GM12878 (cell line): ENCODE measurements around the gene GRIK5. TPM values are rescaled to one million over a fixed set of nuclear protein-coding genes. Genes with fewer than 3 reads are reported as not detected.

ENCODE experiments used
- ATAC-seq: fragments of 200-7000 bp; cut with Tn5 transposase; 3 replicates; pipeline ENCODE4 v1.9.1; 2020; ENCODE audit warnings: mild to moderate bottlenecking, moderate library complexity
- BruUV-seq: library from RNA; stranded (reverse); fragments of 400-500 nt; replicated peaks from 2 replicates; lab custom pipeline; 2021; lab: Mats Ljungman, UMichigan
- CTCF ChIA-PET: fragments of 300-600 bp; sonication (Branson Sonifier 250); formaldehyde crosslinking; extraction: SDS; loops from one replicate; lab custom pipeline; 2021; ENCODE audit warnings: inconsistent platforms; lab: Yijun Ruan, JAX
- POLR2A ChIA-PET: fragments of 350-600 bp; formaldehyde crosslinking; extraction: SDS; loops from one replicate; lab custom pipeline; 2021; ENCODE audit warnings: inconsistent platforms; lab: Charles Lee
- RAD21 ChIA-PET: fragments of 300-600 bp; sonication (Branson Sonifier 250); formaldehyde crosslinking; loops from one replicate; lab custom pipeline; 2023; ENCODE audit warnings: antibody characterized with exemption; ENCODE audit not compliant: unreplicated experiment; lab: Charles Lee
- SMC1A ChIA-PET: fragments of 300-600 bp; sonication (Branson Sonifier 250); formaldehyde crosslinking; loops from one replicate; lab custom pipeline; 2023; ENCODE audit not compliant: unreplicated experiment, uncharacterized antibody; lab: Charles Lee
- DNase-seq: peaks from one replicate; pipeline ENCODE4 v3.0.0-alpha.2; 2011; ENCODE audit warnings: low read depth, low spot score
- FAIRE-seq: peaks from 3 replicates; lab custom pipeline; 2011; peaks lifted over from hg19 to GRCh38; lab: Jason Lieb, UNC
- H2AFZ ChIP-seq: 2 replicates; pipeline ENCODE4 v1.6.0; 2011; ENCODE audit warnings: low read depth, low read length, control low read depth; ENCODE audit not compliant: control insufficient read depth
- H3K27ac ChIP-seq: 2 replicates; pipeline ENCODE4 v1.5.1; 2011; ENCODE audit warnings: control low read depth; ENCODE audit not compliant: control insufficient read depth, insufficient read depth
- H3K27me3 ChIP-seq, 2 experiments: replicated peaks in 1 of 2; 2 replicates each; pipeline versions ENCODE4 v1.6.0 to v1.6.1; 2011; ENCODE audit warnings: low read length in 1 of 2; ENCODE audit not compliant: control insufficient read depth in 2 of 2, insufficient read depth in 2 of 2
- H3K36me3 ChIP-seq, 2 experiments: 2 replicates each; pipeline ENCODE4 v1.5.1; 2011; ENCODE audit warnings: low read length in 1 of 2; ENCODE audit not compliant: control insufficient read depth in 2 of 2, insufficient read depth in 2 of 2
- H3K4me1 ChIP-seq: 2 replicates; pipeline ENCODE4 v1.6.1; 2011; ENCODE audit warnings: mild to moderate bottlenecking, low read length, moderate library complexity, mixed read lengths; ENCODE audit not compliant: control insufficient read depth, insufficient read depth
- H3K4me2 ChIP-seq: 2 replicates; pipeline ENCODE4 v1.6.0; 2011; ENCODE audit warnings: control low read depth; ENCODE audit not compliant: control insufficient read depth, insufficient read depth
- H3K4me3 ChIP-seq: fragments of 200-600 bp; sonication (generic); 2 replicates; pipeline ENCODE4 v1.5.1; 2016
- H3K79me2 ChIP-seq: 2 replicates; pipeline ENCODE4 v1.6.0; 2011; ENCODE audit warnings: low read length; ENCODE audit not compliant: control insufficient read depth, insufficient read depth
- H3K9ac ChIP-seq: 2 replicates; pipeline ENCODE4 v1.8.0; 2011; ENCODE audit warnings: low read length, control low read depth, mixed read lengths; ENCODE audit not compliant: control insufficient read depth, insufficient read depth
- H3K9me3 ChIP-seq: replicated peaks from 3 replicates; pipeline ENCODE4 v1.5.1; 2011; ENCODE audit warnings: mild to moderate bottlenecking, low read length; ENCODE audit not compliant: control insufficient read depth, insufficient read depth
- H4K20me1 ChIP-seq: 2 replicates; pipeline ENCODE4 v1.6.0; 2011; ENCODE audit not compliant: control insufficient read depth, insufficient read depth
- CREB1 ChIP-seq: IDR thresholded peaks from 2 replicates; pipeline ENCODE4 v1.6.1; 2012; ENCODE audit warnings: low read depth, mild to moderate bottlenecking, inconsistent platforms
- DPF2 ChIP-seq: fragments of 450-650 bp; IDR thresholded peaks from 2 replicates; pipeline ENCODE4 v1.6.1; 2017; ENCODE audit warnings: mild to moderate bottlenecking
- JUND ChIP-seq: IDR thresholded peaks from 2 replicates; pipeline ENCODE4 v1.6.1; 2012; ENCODE audit warnings: low read depth, mild to moderate bottlenecking, low read length, improper control_type of control experiment, moderate library complexity
- MYB ChIP-seq: fragments of 150-350 bp; IDR thresholded peaks from 2 replicates; pipeline ENCODE4 v1.6.1; 2014; ENCODE audit warnings: mild to moderate bottlenecking, low read depth, low read length, borderline replicate concordance
- POLR2AphosphoS5 ChIP-seq: IDR thresholded peaks from 2 replicates; pipeline ENCODE4 v1.6.1; 2011; ENCODE audit warnings: mild to moderate bottlenecking, low read length, inconsistent platforms
- RB1 ChIP-seq: fragments of 450-650 bp; formaldehyde crosslinking; IDR thresholded peaks from 2 replicates; pipeline ENCODE4 v1.6.1; 2017; ENCODE audit warnings: mild to moderate bottlenecking, borderline replicate concordance
- SREBF2 ChIP-seq: IDR thresholded peaks from 2 replicates; pipeline ENCODE4 v1.6.1; 2012; ENCODE audit warnings: mild to moderate bottlenecking, low read length
- WGBS: methylation state at CpG from one replicate; pipeline ENCODE4 v1.1.6; 2016; ENCODE audit warnings: low lambda C conversion rate; ENCODE audit not compliant: insufficient replicate concordance, insufficient coverage; ENCODE audit errors: missing lambda C conversion rate; 5-methylcytosine and 5-hydroxymethylcytosine counted together
- in situ Hi-C: fragments of 300-500 bp; cut with MboI; formaldehyde crosslinking; loops from 9 replicates; pipeline ENCODE4 v1.14.3; 2018; ENCODE audit warnings: mixed read lengths
- intact Hi-C: fragments of 100-400 bp; cut with micrococcal nuclease; formaldehyde crosslinking; loops from one replicate; pipeline ENCODE4 v1.14.2; 2022; ENCODE audit not compliant: unreplicated experiment
- polyA plus RNA-seq, 11 experiments: library from polyadenylated mRNA; depleted of rRNA in 4 of 11; unstranded in 6 of 11; stranded (reverse) in 5 of 11; fragments of >200 nt; fragmentation: Nextera tagmentation in 4 of 11; fragmentation: Illumina TruSeq in 1 of 11; extraction: Ambion mirVana in 4 of 11; extraction: Trizol in 1 of 11; gene quantifications; 1 replicate in 1 of 11; 2 replicates in 10 of 11; pipeline versions ENCODE4 v1.2.1 to v1.2.3, GENCODE V29; 2011 to 2016; ENCODE audit warnings: inconsistent platforms in 2 of 11, missing spikeins in 2 of 11, low read depth in 1 of 11
- total RNA-seq, 4 experiments: library from RNA; depleted of rRNA in 3 of 4; stranded (reverse); fragments of >200 nt in 3 of 4; fragmentation: Illumina TruSeq in 1 of 4; extraction: Trizol in 1 of 4; gene quantifications; 2 replicates each; pipeline versions ENCODE4 v1.2.1 to v1.2.3, GENCODE V29; 2013 to 2021
- TF ChIP-seq, protein P1 (sequence below): IDR thresholded peaks from 2 replicates; pipeline ENCODE4 v1.6.1; 2012; ENCODE audit warnings: mild to moderate bottlenecking, low read depth, low read length
- TF ChIP-seq, protein P2 (sequence below): fragments of 450-650 bp; IDR thresholded peaks from 2 replicates; pipeline ENCODE4 v1.6.1; 2016; ENCODE audit warnings: mild to moderate bottlenecking
- TF ChIP-seq, protein P3 (sequence below): IDR thresholded peaks from 2 replicates; pipeline ENCODE4 v1.6.1; 2011; ENCODE audit warnings: low read depth, low read length, improper control_type of control experiment, borderline replicate concordance

GRIK5 gene
- total and polyA plus RNA-seq, 10 of the 15 experiments (the other 5 are each of a cell fraction or from before 2014, with no cell fraction given): 0.03 to 0.23 (median 0.07) TPM; not detected in 3

DNA sequence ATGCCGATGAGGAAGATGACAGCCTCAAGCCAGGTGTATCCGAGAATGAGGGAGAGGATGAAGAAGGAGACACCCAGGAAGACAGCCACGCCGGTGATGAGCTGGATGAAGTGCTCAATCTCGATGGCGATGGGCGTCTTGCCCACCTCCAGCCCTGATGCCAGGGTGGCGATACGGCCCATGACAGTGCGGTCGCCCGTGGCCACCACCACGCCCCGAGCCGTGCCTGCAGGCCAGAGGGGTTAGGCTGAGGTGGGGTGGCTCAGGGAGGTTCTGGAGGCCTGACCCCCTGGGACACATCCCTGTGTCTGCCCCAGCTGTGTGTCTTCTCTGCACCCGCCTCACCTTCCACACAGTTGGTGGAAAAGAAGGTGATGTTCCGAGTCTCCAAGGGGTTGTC lies 85.0 kb downstream of the GRIK5 start:
- intact Hi-C loops (no loop called here), in situ Hi-C loops (no loop called here)
- CTCF ChIA-PET: no interaction called here
- Histone ChIP-seq H3K4me3 (no peak overlapping the region), H3K27me3 (no peaks in the 10 kb centered on the region; a peak in 1 of 4 replicates), H3K27ac (no peak overlapping the region), H3K79me2 (no peaks in the 10 kb centered on the region), H3K9me3 (no peaks in the 10 kb centered on the region), H4K20me1 (no peaks in the 10 kb centered on the region), H3K36me3 (no peaks in the 10 kb centered on the region), H3K4me2 (no peak overlapping the region), H3K9ac (no peak overlapping the region), H2AFZ (no peak overlapping the region), H3K4me1 (no peaks in the 10 kb centered on the region)
- ATAC-seq (no peak), DNase-seq (no peak), FAIRE-seq (no peak)
- TF ChIP-seq POLR2AphosphoS5 (no peak), RB1 (no peak), SREBF2 (no peak), DPF2 (no peak), MYB (no peak), JUND (no peak), CREB1 (no peak)
- TF ChIP-seq, protein P1, sequence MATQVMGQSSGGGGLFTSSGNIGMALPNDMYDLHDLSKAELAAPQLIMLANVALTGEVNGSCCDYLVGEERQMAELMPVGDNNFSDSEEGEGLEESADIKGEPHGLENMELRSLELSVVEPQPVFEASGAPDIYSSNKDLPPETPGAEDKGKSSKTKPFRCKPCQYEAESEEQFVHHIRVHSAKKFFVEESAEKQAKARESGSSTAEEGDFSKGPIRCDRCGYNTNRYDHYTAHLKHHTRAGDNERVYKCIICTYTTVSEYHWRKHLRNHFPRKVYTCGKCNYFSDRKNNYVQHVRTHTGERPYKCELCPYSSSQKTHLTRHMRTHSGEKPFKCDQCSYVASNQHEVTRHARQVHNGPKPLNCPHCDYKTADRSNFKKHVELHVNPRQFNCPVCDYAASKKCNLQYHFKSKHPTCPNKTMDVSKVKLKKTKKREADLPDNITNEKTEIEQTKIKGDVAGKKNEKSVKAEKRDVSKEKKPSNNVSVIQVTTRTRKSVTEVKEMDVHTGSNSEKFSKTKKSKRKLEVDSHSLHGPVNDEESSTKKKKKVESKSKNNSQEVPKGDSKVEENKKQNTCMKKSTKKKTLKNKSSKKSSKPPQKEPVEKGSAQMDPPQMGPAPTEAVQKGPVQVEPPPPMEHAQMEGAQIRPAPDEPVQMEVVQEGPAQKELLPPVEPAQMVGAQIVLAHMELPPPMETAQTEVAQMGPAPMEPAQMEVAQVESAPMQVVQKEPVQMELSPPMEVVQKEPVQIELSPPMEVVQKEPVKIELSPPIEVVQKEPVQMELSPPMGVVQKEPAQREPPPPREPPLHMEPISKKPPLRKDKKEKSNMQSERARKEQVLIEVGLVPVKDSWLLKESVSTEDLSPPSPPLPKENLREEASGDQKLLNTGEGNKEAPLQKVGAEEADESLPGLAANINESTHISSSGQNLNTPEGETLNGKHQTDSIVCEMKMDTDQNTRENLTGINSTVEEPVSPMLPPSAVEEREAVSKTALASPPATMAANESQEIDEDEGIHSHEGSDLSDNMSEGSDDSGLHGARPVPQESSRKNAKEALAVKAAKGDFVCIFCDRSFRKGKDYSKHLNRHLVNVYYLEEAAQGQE: no peak
- TF ChIP-seq, protein P2, sequence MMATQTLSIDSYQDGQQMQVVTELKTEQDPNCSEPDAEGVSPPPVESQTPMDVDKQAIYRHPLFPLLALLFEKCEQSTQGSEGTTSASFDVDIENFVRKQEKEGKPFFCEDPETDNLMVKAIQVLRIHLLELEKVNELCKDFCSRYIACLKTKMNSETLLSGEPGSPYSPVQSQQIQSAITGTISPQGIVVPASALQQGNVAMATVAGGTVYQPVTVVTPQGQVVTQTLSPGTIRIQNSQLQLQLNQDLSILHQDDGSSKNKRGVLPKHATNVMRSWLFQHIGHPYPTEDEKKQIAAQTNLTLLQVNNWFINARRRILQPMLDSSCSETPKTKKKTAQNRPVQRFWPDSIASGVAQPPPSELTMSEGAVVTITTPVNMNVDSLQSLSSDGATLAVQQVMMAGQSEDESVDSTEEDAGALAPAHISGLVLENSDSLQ: no peak
- TF ChIP-seq, protein P3, sequence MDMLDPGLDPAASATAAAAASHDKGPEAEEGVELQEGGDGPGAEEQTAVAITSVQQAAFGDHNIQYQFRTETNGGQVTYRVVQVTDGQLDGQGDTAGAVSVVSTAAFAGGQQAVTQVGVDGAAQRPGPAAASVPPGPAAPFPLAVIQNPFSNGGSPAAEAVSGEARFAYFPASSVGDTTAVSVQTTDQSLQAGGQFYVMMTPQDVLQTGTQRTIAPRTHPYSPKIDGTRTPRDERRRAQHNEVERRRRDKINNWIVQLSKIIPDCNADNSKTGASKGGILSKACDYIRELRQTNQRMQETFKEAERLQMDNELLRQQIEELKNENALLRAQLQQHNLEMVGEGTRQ: no peak
- RAD21 ChIA-PET: no interaction called here
- no TSS peak for BruUV-seq
- POLR2A ChIA-PET: no interaction called here
- WGBS: 47% methylated on average over 17 of the region's 17 CpGs
- SMC1A ChIA-PET: no interaction called here
